Measurements from ENCODE around the gene KLHDC4. TPM values are rescaled to one million over a fixed set of nuclear protein-coding genes. Genes with fewer than 3 reads are reported as not detected.

The KLHDC4 gene
- polyA plus RNA-seq, 2 of the 4 experiments (the other 2 are of a cell fraction), result 25.9 to 37.2 TPM

DNA sequence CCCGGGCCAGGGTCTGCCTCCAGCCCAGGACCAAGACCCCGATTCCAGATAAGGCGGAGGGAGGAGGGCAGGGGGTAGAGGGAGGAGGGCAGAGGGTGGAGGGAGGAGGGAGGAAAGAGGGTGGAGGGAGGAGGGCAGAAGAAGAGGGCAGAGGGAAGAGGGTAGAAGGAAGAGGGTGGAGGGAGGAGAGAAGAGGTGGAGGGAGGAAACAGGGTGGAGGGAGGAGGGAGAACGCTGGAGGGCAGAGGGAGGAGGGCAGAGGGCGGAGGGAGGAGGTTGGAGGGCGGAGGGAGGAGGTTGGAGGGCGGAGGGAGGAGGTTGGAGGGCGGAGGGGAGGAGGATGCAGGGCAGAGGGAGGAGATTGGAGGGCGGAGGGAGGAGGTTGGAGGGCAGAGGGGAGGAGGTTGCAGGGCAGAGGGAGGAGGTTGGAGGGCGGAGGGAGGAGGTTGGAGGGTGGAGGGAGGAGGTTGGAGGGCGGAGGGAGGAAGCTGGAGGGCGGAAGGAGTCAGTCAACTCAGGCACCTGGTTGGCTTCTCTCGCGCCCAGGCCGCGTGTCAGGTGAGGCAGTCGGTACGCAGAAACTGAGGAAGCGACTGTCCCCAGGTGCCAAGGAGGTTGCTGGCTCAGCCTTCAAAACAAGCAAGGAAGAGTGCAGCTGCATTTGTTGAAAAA, 65.2 kb downstream of the KLHDC4 start:
- DNase-seq (ENCODE audit: low read depth in 1 of 2, low spot score in 1 of 2) (no peak), FAIRE-seq (no peak), ATAC-seq (no peak)
- ChIA-PET CTCF (interaction anchor here (1.2 to 1.3 kb wide), 2 partner anchors 69 to 174 kb away, joined by 3 read pairs; no protein-coding TSS in a partner anchor), POLR2A (no interaction called here)
- Histone ChIP-seq H3K4me2 (no peak overlapping the region), H3K9me3 (no peaks in the 10 kb centered on the region), H3K27ac (no peak overlapping the region), H3K4me3 (no peak overlapping the region), H3K4me1 (no peaks in the 10 kb centered on the region)
- 94% methylated on average over 13 of the region's 19 CpGs for WGBS (ENCODE audit: missing lambda C conversion rate)
- TF ChIP-seq, protein P1, sequence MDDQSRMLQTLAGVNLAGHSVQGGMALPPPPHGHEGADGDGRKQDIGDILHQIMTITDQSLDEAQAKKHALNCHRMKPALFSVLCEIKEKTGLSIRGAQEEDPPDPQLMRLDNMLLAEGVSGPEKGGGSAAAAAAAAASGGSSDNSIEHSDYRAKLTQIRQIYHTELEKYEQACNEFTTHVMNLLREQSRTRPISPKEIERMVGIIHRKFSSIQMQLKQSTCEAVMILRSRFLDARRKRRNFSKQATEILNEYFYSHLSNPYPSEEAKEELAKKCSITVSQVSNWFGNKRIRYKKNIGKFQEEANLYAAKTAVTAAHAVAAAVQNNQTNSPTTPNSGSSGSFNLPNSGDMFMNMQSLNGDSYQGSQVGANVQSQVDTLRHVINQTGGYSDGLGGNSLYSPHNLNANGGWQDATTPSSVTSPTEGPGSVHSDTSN (IDR thresholded peaks at IDR 0.05), result no peak
- no peak for TF ChIP-seq JUN (IDR thresholded peaks at IDR 0.05)
- TF ChIP-seq HOXA7 (CRISPR knock-in tag; IDR thresholded peaks at IDR 0.05), result no peak
- TF ChIP-seq TP53 (CRISPR knock-in tag; IDR thresholded peaks at IDR 0.05), result no peak
- no peak for TF ChIP-seq POLR2AphosphoS2 (conservative IDR thresholded peaks at IDR 0.05; ENCODE audit: low read length)
- TF ChIP-seq ZFP36 (IDR thresholded peaks at IDR 0.05; ENCODE audit: borderline replicate concordance, partially characterized antibody), result no peak
- no peak for TF ChIP-seq RARB (CRISPR knock-in tag; IDR thresholded peaks at IDR 0.05)
- no peak for TF ChIP-seq NR3C1 (IDR thresholded peaks at IDR 0.05)
- TF ChIP-seq KDM5A (IDR thresholded peaks at IDR 0.05), result no peak
- TF ChIP-seq FOXS1 (CRISPR knock-in tag; IDR thresholded peaks at IDR 0.05), result no peak
- TF ChIP-seq CBX2 (IDR thresholded peaks at IDR 0.05; ENCODE audit: borderline replicate concordance, low read depth), result no peak
- no peak for TF ChIP-seq EHF (CRISPR knock-in tag; IDR thresholded peaks at IDR 0.05)
- TF ChIP-seq RNF2 (IDR thresholded peaks at IDR 0.05; ENCODE audit: borderline replicate concordance, low read depth), result no peak
- no peak for TF ChIP-seq BHLHE40 (IDR thresholded peaks at IDR 0.05; ENCODE audit: low read depth, low read length)
- no peak for TF ChIP-seq FOSB (CRISPR knock-in tag; IDR thresholded peaks at IDR 0.05)
- no peak for TF ChIP-seq PHF8 (IDR thresholded peaks at IDR 0.05; ENCODE audit: borderline replicate concordance, low read depth)
- TF ChIP-seq CHD2 (IDR thresholded peaks at IDR 0.05; ENCODE audit: low read length, partially characterized antibody), result no peak
- no peak for TF ChIP-seq EHMT2 (IDR thresholded peaks at IDR 0.05; ENCODE audit: low read depth)
- TF ChIP-seq, protein P2, sequence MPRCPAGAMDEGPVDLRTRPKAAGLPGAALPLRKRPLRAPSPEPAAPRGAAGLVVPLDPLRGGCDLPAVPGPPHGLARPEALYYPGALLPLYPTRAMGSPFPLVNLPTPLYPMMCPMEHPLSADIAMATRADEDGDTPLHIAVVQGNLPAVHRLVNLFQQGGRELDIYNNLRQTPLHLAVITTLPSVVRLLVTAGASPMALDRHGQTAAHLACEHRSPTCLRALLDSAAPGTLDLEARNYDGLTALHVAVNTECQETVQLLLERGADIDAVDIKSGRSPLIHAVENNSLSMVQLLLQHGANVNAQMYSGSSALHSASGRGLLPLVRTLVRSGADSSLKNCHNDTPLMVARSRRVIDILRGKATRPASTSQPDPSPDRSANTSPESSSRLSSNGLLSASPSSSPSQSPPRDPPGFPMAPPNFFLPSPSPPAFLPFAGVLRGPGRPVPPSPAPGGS (IDR thresholded peaks at IDR 0.05), result no peak
- TF ChIP-seq HEYL (CRISPR knock-in tag; IDR thresholded peaks at IDR 0.05), result no peak

DNA sequence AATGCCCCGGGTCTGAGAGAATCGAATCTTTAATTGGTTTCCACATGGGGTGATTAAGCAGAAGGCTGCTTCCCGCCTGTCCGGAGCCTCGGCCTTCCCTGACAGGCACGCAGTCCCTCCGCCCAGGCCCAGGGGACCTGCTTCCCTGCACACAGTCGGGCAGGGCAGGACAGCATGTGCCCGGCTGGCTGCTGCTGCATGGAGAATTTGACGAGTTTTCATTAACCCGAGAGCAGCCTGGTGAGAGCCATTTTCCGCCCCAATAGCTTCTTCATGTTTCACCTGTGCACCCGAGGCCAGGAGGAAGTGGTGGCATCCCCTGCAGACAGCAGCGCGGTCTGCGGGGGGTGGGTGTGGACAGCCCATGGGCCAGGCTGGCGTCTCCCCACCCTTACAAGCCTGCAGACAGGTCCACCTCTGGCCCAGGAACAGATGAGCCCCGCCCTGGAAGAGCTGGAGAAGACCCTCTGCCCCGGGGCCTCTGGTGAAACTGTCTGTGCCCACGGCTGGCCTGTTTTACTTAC, 67.0 kb downstream of the KLHDC4 start:
- WGBS (ENCODE audit: missing lambda C conversion rate), result 90% methylated on average over 12 of the region's 20 CpGs
- ATAC-seq (no peak), FAIRE-seq (no peak), DNase-seq (ENCODE audit: low read depth in 1 of 2, low spot score in 1 of 2) (no peak)
- Histone ChIP-seq H3K4me3 (no peak overlapping the region), H3K27ac (no peak overlapping the region), H3K9me3 (no peaks in the 10 kb centered on the region), H3K4me2 (no peak overlapping the region), H3K4me1 (no peaks in the 10 kb centered on the region)
- CTCF ChIA-PET, result no interaction called here
- POLR2A ChIA-PET, result no interaction called here
- TF ChIP-seq FOXS1 (CRISPR knock-in tag; IDR thresholded peaks at IDR 0.05) (no peak), JUNB (IDR thresholded peaks at IDR 0.05) (no peak), USF2 (IDR thresholded peaks at IDR 0.05) (no peak), KDM1A (IDR thresholded peaks at IDR 0.05; ENCODE audit: low read depth) (no peak), MYC (IDR thresholded peaks at IDR 0.05; ENCODE audit: borderline replicate concordance, low read length) (no peak), ESRRA (IDR thresholded peaks at IDR 0.05; ENCODE audit: borderline replicate concordance, low read length) (no peak), ZFP36 (IDR thresholded peaks at IDR 0.05; ENCODE audit: borderline replicate concordance, partially characterized antibody) (no peak), MAZ (IDR thresholded peaks at IDR 0.05; ENCODE audit: borderline replicate concordance, low read depth, low read length) (no peak), ATOH8 (CRISPR knock-in tag; IDR thresholded peaks at IDR 0.05; ENCODE audit: low read depth) (no peak)
- TF ChIP-seq, protein P1 (IDR thresholded peaks at IDR 0.05), result no peak
- TF ChIP-seq, protein P3, sequence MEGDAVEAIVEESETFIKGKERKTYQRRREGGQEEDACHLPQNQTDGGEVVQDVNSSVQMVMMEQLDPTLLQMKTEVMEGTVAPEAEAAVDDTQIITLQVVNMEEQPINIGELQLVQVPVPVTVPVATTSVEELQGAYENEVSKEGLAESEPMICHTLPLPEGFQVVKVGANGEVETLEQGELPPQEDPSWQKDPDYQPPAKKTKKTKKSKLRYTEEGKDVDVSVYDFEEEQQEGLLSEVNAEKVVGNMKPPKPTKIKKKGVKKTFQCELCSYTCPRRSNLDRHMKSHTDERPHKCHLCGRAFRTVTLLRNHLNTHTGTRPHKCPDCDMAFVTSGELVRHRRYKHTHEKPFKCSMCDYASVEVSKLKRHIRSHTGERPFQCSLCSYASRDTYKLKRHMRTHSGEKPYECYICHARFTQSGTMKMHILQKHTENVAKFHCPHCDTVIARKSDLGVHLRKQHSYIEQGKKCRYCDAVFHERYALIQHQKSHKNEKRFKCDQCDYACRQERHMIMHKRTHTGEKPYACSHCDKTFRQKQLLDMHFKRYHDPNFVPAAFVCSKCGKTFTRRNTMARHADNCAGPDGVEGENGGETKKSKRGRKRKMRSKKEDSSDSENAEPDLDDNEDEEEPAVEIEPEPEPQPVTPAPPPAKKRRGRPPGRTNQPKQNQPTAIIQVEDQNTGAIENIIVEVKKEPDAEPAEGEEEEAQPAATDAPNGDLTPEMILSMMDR (IDR thresholded peaks at IDR 0.05), result no peak
